Caco-2 (cell line): ENCODE results near the gene GIPC2. TPM values are rescaled to one million over a fixed set of nuclear protein-coding genes. Genes with fewer than 3 reads are reported as not detected.
"Not testable (repeated sequence)": the region's sequence is repeated elsewhere in the genome, so short reads cannot be mapped to it uniquely, and the experiment has no call there.

ENCODE experiments used
- BruUV-seq: library from RNA; stranded (reverse); fragments of 400-500 nt; replicated peaks from 2 replicates; lab custom pipeline; 2021; lab: Mats Ljungman, UMichigan
- CTCF ChIA-PET: fragments of 300-600 bp; sonication (Branson Sonifier 250); formaldehyde crosslinking; loops from one replicate; lab custom pipeline; 2022; ENCODE audit warnings: antibody characterized with exemption; lab: Charles Lee
- POLR2A ChIA-PET: fragments of 300-600 bp; sonication (Branson Sonifier 250); formaldehyde crosslinking; loops from one replicate; lab custom pipeline; 2022; ENCODE audit warnings: antibody characterized with exemption; lab: Charles Lee
- DNase-seq, 2 experiments: peaks; one replicate each; pipeline versions ENCODE4 v3.0.0 to v3.0.0-alpha.2; 2020 to 2022
- H3K27me3 ChIP-seq: replicated peaks from 2 replicates; pipeline ENCODE4 v1.6.0; 2011; ENCODE audit warnings: low read length; ENCODE audit not compliant: control insufficient read depth, insufficient read depth
- H3K36me3 ChIP-seq: 2 replicates; pipeline ENCODE4 v1.5.1; 2011; ENCODE audit warnings: low read length; ENCODE audit not compliant: control insufficient read depth, insufficient read depth
- H3K4me1 ChIP-seq: fragments of 250-450 bp; sonication (Bioruptor Pico); 2 replicates; pipeline ENCODE4 v1.5.1; 2020; ENCODE audit warnings: mild to moderate bottlenecking
- H3K4me3 ChIP-seq: 2 replicates; pipeline ENCODE4 v1.5.1; 2011; ENCODE audit warnings: low read depth, mild to moderate bottlenecking, control low read depth, low read length
- H3K9me3 ChIP-seq: fragments of 250-450 bp; sonication (Bioruptor Pico); 2 replicates; pipeline ENCODE4 v1.5.1; 2020; ENCODE audit warnings: mild to moderate bottlenecking, moderate library complexity
- H3K27ac Mint-ChIP-seq: one replicate; pipeline ENCODE4 v1.8.0; 2022; ENCODE audit warnings: mixed read lengths; ENCODE audit not compliant: unreplicated experiment
- H3K27me3 Mint-ChIP-seq: one replicate; pipeline ENCODE4 v1.8.0; 2022; ENCODE audit warnings: mixed read lengths; ENCODE audit not compliant: insufficient read depth, unreplicated experiment
- H3K36me3 Mint-ChIP-seq: one replicate; pipeline ENCODE4 v1.8.0; 2022; ENCODE audit warnings: mild to moderate bottlenecking, mixed read lengths; ENCODE audit not compliant: insufficient read depth, unreplicated experiment
- H3K4me1 Mint-ChIP-seq: one replicate; pipeline ENCODE4 v1.8.0; 2022; ENCODE audit warnings: low read depth, mixed read lengths; ENCODE audit not compliant: unreplicated experiment
- H3K4me3 Mint-ChIP-seq: one replicate; pipeline ENCODE4 v1.8.0; 2022; ENCODE audit warnings: mild to moderate bottlenecking, moderate library complexity, mixed read lengths; ENCODE audit not compliant: unreplicated experiment
- H3K9me3 Mint-ChIP-seq: one replicate; pipeline ENCODE4 v1.8.0; 2022; ENCODE audit warnings: mixed read lengths; ENCODE audit not compliant: unreplicated experiment
- CTCF ChIP-seq, 2 experiments: fragments of 200-600 bp in 1 of 2; IDR thresholded peaks; 1 replicate in 1 of 2; 2 replicates in 1 of 2; pipeline versions ENCODE4 v1.5.1 to v1.8.0; 2011 to 2022; ENCODE audit warnings: antibody characterized with exemption in 1 of 2, control low read depth in 1 of 2, inconsistent platforms in 1 of 2, low read depth in 1 of 2, low read length in 1 of 2, mild to moderate bottlenecking in 1 of 2, moderate library complexity in 1 of 2; ENCODE audit not compliant: insufficient read depth in 1 of 2, severe bottlenecking in 1 of 2, unreplicated experiment in 1 of 2
- intact Hi-C: fragments of 100-400 bp; cut with micrococcal nuclease; formaldehyde crosslinking; loops from one replicate; pipeline ENCODE4 v1.10.0; 2022; ENCODE audit not compliant: unreplicated experiment
- total RNA-seq: library from RNA; stranded (reverse); gene quantifications from 2 replicates; pipeline ENCODE4 v1.2.3, GENCODE V29; 2022

The GIPC2 gene
- total RNA-seq, 1 experiment from 2014 or later, result 4.4 TPM

- Mint-ChIP-seq H3K4me3 (no peak overlapping the region), H3K27ac (no peak overlapping the region), H3K9me3 (no peaks in the 10 kb centered on the region), H3K4me1 (no peaks in the 10 kb centered on the region), H3K36me3 (no peaks in the 10 kb centered on the region), H3K27me3 (no peaks in the 10 kb centered on the region)
- Histone ChIP-seq H3K36me3 (no peaks in the 10 kb centered on the region), H3K4me1 (no peaks in the 10 kb centered on the region), H3K9me3 (no peaks in the 10 kb centered on the region), H3K27me3 (no peaks in the 10 kb centered on the region), H3K4me3 (no peak overlapping the region)
- DNase-seq, result no peak
- BruUV-seq, result no TSS peak
- TF ChIP-seq CTCF (IDR thresholded peaks at IDR 0.05; ENCODE audit: insufficient read depth in 1 of 2, low read depth in 1 of 2, low read length in 1 of 2, severe bottlenecking in 1 of 2, unreplicated experiment in 1 of 2), result no peak
- intact Hi-C loops, result no loop called here
- ChIA-PET POLR2A (no interaction called here), CTCF (no interaction called here)
These were observed 15.2 kb downstream of the GIPC2 start for GRCh38 chr1:78060857-78061563.

GRCh38 chr1:78061825-78062523, 16.2 kb downstream of the GIPC2 start:
- CTCF ChIA-PET, result no interaction called here
- intact Hi-C loops, result no loop called here
- Histone ChIP-seq H3K27me3 (no peaks in the 10 kb centered on the region), H3K4me1 (no peaks in the 10 kb centered on the region), H3K36me3 (no peaks in the 10 kb centered on the region), H3K4me3 (no peak overlapping the region), H3K9me3 (no peaks in the 10 kb centered on the region)
- no peaks in the 10 kb centered on the region for H3K36me3 Mint-ChIP-seq
- no peaks in the 10 kb centered on the region for H3K27me3 Mint-ChIP-seq
- no TSS peak for BruUV-seq
- no peak overlapping the region for H3K27ac Mint-ChIP-seq
- no peaks in the 10 kb centered on the region for H3K9me3 Mint-ChIP-seq
- H3K4me3 Mint-ChIP-seq, result no peak overlapping the region
- no peak for TF ChIP-seq CTCF (IDR thresholded peaks at IDR 0.05; ENCODE audit: insufficient read depth in 1 of 2, low read depth in 1 of 2, low read length in 1 of 2, severe bottlenecking in 1 of 2, unreplicated experiment in 1 of 2)
- POLR2A ChIA-PET, result no interaction called here
- DNase-seq, result no peak
- no peaks in the 10 kb centered on the region for H3K4me1 Mint-ChIP-seq

- H3K9me3 Mint-ChIP-seq, H3K4me3 Mint-ChIP-seq, H3K27me3 Mint-ChIP-seq, H3K36me3 Mint-ChIP-seq, H3K4me3 ChIP-seq, H3K9me3 ChIP-seq, DNase-seq, H3K36me3 ChIP-seq, H3K4me1 Mint-ChIP-seq, H3K27me3 ChIP-seq, BruUV-seq, H3K4me1 ChIP-seq, CTCF ChIA-PET, POLR2A ChIA-PET, H3K27ac Mint-ChIP-seq: not testable (repeated sequence)
- intact Hi-C loops, result loop anchor here (5.0 kb wide), 1 partner anchor 47 kb away; no protein-coding TSS in a partner anchor
These were observed 19.1 kb downstream of the GIPC2 start for GRCh38 chr1:78064886-78065285.
